HG03565 (cell line): ENCODE results near the gene AIG1.

Source experiments
- ATAC-seq: cut with Tn5 transposase; IDR thresholded peaks from one replicate; pipeline ENCODE4 v1.9.1; 2021; ENCODE audit warnings: mild to moderate bottlenecking, moderate library complexity; ENCODE audit not compliant: unreplicated experiment

AIG1 gene

GRCh38 chr6:143191361-143191760 lies 130.7 kb downstream of the AIG1 start:
- no peak for ATAC-seq

- no peak for ATAC-seq
These were observed 132.1 kb downstream of the AIG1 start for GRCh38 chr6:143192766-143193165.

GRCh38 chr6:143193571-143194094 lies 132.9 kb downstream of the AIG1 start:
- no peak for ATAC-seq

GRCh38 chr6:143194095-143194589 lies 133.5 kb downstream of the AIG1 start:
- no peak for ATAC-seq

GRCh38 chr6:143195349-143195845 lies 134.7 kb downstream of the AIG1 start:
- ATAC-seq = no peak

- no peak for ATAC-seq
These were observed 136.0 kb downstream of the AIG1 start for GRCh38 chr6:143196525-143197225.

GRCh38 chr6:143197377-143197776 lies 136.7 kb downstream of the AIG1 start:
- ATAC-seq = no peak

GRCh38 chr6:143198312-143198711 lies 137.6 kb downstream of the AIG1 start:
- no peak for ATAC-seq

GRCh38 chr6:143199291-143199690 lies 138.6 kb downstream of the AIG1 start:
- ATAC-seq = no peak

GRCh38 chr6:143200167-143200770 lies 139.6 kb downstream of the AIG1 start:
- ATAC-seq = no peak

GRCh38 chr6:143204045-143204444 lies 143.4 kb downstream of the AIG1 start:
- ATAC-seq = no peak

- ATAC-seq = no peak
These were observed 144.4 kb downstream of the AIG1 start for GRCh38 chr6:143205131-143205535.

GRCh38 chr6:143205585-143205984 lies 144.9 kb downstream of the AIG1 start:
- ATAC-seq = no peak

GRCh38 chr6:143205991-143206390 lies 145.3 kb downstream of the AIG1 start:
- no peak for ATAC-seq

- ATAC-seq = no peak
These were observed 145.9 kb downstream of the AIG1 start for GRCh38 chr6:143206550-143206949.

- no peak for ATAC-seq
These were observed 149.7 kb downstream of the AIG1 start for GRCh38 chr6:143210420-143210819.

GRCh38 chr6:143213859-143214376 lies 153.2 kb downstream of the AIG1 start:
- no peak for ATAC-seq

GRCh38 chr6:143215363-143215762 lies 154.7 kb downstream of the AIG1 start:
- ATAC-seq = no peak

- no peak for ATAC-seq
These were observed 155.1 kb downstream of the AIG1 start for GRCh38 chr6:143215771-143216170.

GRCh38 chr6:143218233-143218632 lies 157.5 kb downstream of the AIG1 start:
- no peak for ATAC-seq

GRCh38 chr6:143221698-143222097 lies 161.0 kb downstream of the AIG1 start:
- ATAC-seq = no peak

GRCh38 chr6:143222310-143222709 lies 161.6 kb downstream of the AIG1 start:
- ATAC-seq = no peak
